HTR-8/SVneo (cell line): ENCODE data around the gene CREB3L4.

Source experiments
- DNase-seq: peaks from one replicate; pipeline ENCODE4 v3.0.0; 2011; ENCODE audit warnings: low spot score, mixed read lengths; ENCODE audit not compliant: insufficient read length
- FAIRE-seq: peaks from 2 replicates; lab custom pipeline; 2011; peaks lifted over from hg19 to GRCh38; lab: Jason Lieb, UNC

The CREB3L4 gene

DNA sequence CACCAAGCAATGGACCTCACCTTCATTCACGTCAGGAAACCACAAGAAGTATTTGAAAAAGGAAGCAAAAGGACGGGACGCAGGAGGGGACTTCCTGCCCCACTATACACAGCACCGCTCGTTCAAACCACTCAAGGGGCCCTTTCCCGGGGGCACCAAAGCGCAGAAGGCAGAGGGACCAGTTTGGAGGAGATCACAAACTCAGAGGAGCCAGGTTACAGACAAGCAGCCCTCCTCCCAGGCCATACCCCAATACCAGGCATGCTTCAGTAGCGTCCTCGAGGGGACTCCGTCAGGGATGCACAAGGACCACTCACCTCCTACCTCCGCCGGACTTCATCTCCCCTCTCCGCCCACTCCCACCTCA, 10.0 kb upstream of the CREB3L4 start:
- DNase-seq: no peak
- no peak for FAIRE-seq

DNA sequence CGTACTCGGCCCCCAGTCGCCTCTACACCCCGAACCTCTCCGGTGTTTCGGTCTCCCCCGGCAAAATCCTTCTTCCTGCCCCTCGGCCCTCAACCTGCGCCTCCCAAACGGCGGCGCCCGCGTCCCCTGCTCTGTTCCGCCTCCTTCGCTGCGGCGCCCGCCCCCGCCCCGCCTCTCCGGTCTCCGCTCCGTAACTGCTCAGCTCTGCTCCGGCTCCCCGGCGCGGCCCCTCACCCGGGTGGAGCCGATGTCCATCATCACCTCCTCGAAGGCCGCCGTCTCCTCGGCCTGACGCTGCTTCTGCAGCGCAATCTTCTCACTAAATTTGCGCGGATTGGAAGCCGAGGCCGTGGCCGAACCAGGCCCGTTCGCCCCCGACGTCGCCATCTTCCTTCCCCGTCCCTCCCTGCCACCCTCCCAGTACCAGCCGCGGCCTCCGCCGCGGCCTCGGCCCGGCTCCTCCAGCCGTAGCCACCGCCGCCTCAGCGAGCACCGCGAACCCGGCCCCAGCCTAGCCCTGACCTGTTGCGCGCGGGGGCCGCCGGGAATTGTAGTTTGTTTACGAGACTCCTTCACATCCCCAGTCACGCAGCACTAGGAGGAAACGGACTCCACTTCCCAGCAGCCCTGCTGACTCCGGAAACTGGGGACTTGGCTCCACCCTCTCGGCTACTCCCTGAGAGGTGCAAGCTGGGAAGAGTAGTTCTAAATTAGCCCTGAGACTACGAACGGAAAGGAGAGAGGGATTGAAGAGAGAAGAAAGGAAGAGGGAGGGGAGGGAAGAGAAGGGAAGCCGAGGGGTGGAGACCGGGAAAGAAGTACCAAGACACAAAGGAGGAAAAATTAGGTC, 9.4 kb upstream of the CREB3L4 start, which contains the start of gene CRTC2:
Gene CRTC2 (minus strand): TSS at position 502 of the 850 bp plus-strand sequence. CDS start 115 bp downstream, at position 387.
- peak; percentile 95 for DNase-seq
- peak; percentile 66 for FAIRE-seq

DNA sequence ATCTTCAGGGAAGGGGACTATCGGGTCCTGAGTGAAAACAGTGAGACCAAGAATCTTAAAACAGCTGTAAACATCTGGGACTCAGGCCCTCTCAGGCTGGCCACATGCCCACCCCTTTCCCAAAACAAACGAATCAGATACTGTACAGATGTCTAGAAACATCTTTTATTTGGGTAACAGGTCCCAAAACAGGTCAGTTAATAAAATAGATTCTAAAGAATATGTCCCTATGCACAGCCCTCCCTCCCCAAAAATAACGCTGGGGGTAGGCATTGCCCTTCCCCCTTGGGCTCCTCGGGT, 8.8 kb upstream of the CREB3L4 start:
- DNase-seq (no peak), FAIRE-seq (no peak)

DNA sequence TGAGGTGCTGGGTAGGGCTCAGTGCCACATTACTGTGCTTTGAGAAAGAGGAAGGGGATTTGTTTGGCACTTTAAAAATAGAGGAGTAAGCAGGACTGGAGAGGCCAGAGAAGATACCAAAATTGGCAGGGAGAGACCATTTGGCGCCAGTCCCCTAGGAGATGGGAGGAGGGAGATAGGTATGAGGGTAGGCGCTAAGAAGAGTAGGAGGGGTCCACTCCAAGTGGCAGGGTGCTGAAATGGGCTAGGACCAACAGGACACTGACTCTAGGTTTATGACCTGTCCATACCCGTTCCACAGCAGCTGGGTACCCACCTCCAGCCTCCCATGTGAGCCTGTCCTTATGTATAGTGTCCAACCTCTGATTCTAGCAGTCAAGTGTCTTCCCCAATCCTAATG, 8.2 kb upstream of the CREB3L4 start:
- FAIRE-seq: no peak
- DNase-seq: no peak

DNA sequence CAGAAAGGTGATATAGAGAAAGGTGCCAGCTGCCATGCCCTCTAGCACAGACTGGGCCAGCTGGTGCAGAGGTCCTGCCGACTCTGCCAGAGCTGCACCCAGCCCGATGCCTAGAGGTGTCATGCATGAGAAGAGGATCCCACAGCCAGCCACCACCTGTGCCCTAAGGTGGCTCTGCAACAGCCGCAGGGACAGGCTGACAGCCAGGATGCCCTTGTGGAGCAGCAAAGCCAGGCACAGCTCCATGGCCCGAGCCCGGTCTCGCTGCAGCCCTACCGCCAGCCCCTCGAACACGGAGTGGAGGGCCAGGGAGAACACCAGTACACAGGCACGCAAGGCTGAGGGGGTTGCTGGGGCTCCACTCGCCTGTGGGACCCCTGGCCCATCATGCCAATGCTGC, 7.5 kb upstream of the CREB3L4 start:
- DNase-seq (no peak), FAIRE-seq (no peak)

DNA sequence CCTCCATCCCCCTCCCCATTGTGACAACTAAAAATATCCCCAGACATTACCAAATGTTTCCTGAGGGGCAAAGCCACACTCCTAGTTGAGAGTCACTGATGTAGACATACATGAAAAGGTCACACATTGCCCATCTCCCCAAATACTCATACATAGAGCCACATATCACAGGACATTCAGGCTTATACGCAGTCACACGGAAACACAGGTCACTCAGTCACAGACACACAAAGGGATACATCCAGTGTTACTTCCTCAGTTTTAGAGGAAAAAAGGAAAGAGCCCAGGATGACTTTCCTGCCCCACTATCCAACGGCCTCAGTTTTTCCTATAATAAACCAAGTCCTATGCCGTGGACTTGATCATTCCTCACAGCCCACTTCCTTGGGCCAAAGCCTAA, 6.3 kb upstream of the CREB3L4 start:
- FAIRE-seq (no peak), DNase-seq (no peak)

DNA sequence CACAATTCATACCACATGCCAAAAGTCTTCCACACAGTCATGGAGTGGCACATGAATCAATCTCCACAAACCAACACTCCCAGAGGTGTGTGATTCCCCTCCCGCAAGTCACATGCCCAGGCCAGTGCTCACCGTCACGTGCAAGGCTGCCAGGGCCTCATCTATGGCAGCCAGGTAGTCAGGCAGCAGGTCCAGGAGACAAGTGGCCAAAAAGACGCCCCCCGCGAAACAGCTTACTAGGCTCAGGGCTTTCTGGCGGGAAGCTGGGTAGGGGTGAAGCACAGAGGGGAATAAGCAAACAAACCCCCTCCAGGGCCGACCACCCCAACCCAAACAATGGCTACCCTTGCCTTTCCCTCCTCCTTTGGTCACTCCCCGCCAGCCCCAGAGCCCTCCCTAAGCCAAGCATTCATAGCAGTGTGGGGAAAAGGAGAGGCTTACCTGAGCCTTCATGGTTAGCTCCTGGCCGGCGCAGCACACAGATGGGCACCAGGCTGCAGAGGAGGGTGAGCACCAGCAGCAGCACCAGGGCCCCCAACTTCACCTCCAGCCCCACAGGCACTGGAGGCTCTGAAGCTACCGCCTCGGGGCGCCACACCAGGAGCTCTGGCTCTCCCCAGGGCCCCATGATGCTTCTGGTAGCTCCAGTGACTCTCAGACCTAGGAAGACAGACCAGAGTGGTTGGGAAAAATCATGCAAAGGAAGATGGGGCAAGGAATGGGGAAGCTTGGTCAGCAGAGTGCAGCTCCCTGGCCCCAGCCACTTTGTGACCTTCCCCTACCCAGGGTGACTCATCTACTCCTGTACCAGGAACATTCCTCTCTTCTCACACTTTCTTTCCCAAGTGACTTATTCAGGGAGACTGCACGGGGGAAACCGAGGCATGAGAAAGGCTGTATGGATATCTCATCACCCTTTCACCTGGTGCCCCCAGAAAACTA, 5.3 kb upstream of the CREB3L4 start:
- FAIRE-seq: no peak
- no peak for DNase-seq

DNA sequence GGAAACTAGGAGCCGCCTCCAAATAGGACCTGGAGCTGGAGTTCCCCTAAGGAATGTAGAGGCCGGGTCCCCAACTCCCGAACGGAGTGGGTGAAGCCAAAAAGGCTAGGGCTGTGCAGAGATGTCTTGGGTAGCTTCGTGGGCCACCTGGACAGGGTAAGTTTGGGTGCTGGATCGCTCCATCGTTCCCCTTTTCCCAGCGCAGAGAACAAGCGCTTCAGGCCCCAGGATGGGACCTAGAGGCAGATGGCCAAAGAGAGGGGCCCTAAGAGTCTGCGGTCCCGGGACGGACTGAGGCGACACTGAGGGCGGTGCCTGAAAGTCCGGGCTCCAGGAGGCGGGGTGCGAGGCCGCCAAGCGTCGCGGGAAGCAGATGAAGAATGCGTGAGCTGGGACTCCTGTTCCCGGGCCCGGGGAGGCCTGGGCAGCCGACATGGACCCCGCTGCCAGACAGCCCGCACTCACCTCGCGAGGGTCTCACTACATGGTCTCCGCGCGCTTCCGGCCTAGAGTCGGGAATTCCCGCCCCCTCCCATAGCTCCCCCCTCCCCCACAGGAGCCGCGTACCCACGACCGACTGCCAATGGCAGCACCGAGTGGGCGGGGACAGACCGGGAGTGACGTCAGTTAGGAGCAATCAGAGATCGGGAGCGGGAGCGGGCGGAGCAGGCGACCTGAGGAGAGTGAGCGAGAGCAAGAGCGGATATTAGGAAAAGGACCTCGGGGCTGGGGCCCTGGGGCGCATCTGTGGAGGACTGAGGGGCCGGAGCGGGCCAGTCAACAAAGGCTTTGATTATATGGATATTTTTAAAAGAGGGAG, 4.5 kb upstream of the CREB3L4 start, which contains the start of gene SLC39A1:
Gene SLC39A1 (minus strand): TSS at position 508 of the 820 bp plus-strand sequence. CDS start 822 bp downstream, outside the sequence.
- FAIRE-seq: peak; percentile 79

DNA sequence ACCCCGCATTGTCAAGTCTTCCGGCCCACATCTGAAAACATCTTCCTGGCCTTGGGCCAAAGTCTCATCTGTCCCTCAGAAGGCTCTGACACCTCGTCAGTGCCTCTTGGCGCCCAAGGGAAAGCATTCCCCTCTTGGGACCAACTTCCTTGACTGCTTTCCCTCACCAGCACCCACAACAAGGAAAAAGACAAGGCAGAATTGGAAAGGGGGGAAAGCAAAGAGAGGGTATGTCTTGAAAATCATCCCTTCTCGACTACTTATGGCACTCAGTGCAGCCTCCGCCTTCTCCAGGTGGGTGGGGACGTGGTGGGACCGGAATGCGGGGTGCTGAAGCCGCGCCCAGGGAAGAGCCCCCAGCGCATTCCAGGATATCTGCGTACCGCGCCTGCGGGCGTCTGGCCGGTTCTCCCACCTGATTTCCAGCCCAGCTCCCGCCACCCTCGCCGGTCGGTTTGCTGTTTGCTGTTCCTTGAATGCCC, 3.8 kb upstream of the CREB3L4 start:
- no peak for FAIRE-seq
- peak; percentile 58 for DNase-seq

More for the DNA sequence above, 4.5 kb upstream of the CREB3L4 start, which contains the start of gene SLC39A1:
- peak; percentile 89 for DNase-seq

DNA sequence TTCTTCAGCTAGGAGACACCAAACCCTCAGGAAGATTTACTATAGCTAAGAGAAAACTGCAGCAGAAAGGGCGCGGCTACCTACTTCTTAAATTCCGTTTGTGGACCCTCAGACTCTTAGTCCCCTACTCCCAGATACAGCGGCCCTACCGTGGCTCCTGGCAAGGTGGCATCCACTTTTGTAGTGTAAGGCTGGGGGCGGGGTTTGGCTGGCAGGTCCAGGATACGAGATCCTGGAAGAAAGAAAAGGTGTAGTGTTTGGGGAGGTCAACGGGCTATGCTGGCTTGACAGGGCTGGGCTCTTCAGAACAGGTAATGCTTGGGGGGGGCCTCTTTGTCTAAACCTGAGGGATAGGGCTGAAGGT, 280 bp downstream of the CREB3L4 start:
- DNase-seq: no peak
- FAIRE-seq: no peak

DNA sequence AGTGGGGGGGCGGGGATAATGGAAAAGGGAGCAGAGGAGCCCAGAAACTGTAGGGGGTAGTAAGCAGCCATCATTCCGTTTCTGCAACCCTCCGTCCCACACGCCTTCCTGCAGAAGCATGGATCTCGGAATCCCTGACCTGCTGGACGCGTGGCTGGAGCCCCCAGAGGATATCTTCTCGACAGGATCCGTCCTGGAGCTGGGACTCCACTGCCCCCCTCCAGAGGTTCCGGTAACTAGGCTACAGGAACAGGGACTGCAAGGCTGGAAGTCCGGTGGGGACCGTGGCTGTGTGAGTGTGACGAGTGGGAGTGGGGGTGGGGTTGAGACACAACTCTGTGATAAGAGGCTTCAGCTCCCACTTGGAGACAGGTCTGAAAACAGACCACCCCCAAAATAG, 706 bp downstream of the CREB3L4 start:
- DNase-seq (no peak), FAIRE-seq (no peak)

DNA sequence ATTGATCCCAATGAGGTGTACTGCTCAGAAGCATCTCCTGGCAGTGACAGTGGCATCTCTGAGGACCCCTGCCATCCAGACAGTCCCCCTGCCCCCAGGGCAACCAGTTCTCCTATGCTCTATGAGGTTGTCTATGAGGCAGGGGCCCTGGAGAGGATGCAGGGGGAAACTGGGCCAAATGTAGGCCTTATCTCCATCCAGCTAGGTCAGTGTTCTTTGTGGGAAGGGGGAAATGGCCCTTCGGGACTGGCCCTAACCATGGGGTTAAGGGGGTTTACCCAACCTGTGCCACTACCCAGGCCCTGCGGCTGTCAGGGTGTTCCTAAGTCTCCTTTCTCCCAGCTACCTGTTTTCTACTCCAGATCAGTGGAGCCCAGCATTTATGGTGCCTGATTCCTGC, 1.3 kb downstream of the CREB3L4 start:
- no peak for DNase-seq
- no peak for FAIRE-seq

DNA sequence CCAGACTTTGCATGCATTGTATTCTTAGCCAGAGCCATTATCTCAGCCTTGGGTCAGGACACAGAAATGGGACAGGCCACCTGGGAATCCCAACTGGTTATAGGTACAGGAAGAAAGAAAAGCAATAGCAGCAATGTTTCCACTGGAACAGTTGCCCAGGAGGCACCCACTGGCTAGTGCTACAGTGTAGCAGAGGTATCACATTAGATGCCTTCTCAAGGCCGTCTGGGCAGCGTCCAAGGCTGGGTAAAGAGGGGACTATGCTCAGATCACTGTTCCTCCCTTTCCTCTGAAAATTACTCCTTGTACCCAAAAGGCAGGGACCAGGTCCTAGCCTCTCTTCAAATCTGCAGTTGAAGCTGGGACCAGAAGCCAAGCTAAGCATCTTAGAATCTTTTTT, 2.6 kb downstream of the CREB3L4 start:
- FAIRE-seq (no peak), DNase-seq (no peak)

DNA sequence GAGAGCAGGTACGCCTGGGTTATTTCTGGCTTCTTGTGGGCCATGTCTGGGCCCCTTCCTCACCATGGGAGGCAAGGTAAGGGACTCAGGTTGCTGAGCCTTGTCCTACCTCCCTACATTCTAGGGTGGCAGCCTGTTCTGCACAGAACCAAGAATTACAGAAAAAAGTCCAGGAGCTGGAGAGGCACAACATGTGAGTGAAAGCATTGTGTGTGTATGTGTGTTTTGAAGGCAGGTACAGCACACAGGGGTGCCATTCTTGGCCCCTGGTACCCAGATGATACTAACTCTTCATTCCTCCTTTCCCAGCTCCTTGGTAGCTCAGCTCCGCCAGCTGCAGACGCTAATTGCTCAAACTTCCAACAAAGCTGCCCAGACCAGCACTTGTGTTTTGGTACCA, 5.4 kb downstream of the CREB3L4 start:
- DNase-seq (no peak), FAIRE-seq (no peak)

DNA sequence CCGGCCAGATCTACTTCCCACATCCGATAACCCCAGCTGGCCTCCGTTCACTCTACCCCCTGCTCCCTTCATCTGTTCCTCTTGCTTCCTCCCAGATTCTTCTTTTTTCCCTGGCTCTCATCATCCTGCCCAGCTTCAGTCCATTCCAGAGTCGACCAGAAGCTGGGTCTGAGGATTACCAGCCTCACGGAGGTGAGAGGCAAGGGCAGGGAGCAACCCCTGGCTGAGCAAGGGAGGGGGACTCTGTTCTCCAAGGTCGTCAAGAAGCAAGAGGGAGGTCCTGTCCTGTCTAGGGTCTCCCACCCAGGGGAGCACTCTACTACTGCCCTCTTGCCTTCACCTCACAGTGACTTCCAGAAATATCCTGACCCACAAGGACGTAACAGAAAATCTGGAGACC, 5.8 kb downstream of the CREB3L4 start:
- FAIRE-seq: no peak
- DNase-seq: no peak

DNA sequence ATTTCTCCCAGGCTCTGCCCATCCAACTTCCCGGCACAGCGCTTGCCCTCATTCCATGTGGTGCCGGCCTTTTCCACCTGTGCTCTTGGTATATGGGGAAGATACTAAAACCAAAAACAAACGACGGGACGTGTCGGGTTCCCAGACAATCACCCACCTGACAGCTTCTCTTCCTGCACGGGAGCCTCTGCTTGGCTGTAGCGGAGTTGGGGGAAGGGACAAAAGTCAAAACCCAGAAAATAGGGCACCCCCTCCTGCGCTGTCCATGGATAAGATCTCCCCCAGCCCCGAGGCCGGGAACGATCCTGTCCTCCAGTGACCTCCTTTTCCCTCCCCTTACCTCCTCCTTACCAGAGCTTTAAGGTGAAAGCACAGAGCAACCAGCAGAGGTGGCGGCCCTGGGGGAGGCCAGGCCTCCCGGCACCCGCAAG, 9.1 kb downstream of the CREB3L4 start:
- FAIRE-seq (no peak), DNase-seq (no peak)

DNA sequence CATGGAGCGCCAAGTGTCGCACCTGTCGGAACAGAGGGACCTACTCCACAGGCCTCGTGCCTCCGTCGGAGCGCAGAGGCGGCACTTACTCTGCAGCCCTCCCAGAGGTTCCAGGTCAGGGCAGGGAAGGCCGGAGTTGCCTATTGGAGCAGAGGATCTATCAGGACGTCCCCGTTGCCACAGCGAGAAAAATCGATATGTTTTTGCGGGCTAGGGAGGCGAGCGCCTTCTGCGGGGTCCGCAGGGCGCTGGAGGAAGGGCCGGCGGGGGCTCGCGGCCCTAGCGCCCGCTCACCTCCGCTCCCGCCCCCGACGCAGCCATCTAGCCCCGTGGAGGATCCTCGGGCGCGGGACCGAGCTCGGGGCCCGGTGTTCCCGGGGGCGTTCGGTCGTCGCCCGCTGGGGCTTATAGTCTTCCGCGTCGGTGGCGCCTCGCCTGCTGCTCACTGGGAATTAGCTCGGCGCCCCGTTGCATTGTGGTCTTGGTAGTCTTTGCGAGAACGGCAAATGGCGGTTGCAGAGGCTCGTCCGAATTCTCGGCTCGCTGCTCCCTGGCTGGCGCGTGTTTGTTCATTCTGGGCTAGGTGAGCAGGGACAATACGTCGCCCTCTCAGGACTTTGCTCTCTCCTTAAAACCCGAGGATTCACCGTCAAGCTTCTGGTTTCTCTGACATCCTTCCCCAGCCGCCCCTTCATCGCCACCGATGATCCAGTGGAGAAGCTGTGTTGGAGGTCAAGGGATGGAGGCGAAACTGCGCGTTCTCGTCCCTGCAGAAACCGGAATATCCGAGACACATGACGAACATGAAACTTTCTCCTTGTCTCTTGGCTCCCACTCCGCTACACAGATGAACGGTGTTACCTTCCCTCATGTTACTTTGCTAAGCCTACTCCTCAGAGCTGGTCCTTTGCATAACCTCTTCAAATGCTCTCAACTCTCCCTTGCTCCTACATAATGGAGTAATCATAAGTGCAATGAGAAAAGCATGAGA, 9.8 kb downstream of the CREB3L4 start, which contains the start of gene JTB:
Gene JTB (minus strand): TSS at position 425 of the 991 bp plus-strand sequence. CDS start 422 bp downstream, at position 3.
- peak; percentile 69 for DNase-seq
- FAIRE-seq: no peak

DNA sequence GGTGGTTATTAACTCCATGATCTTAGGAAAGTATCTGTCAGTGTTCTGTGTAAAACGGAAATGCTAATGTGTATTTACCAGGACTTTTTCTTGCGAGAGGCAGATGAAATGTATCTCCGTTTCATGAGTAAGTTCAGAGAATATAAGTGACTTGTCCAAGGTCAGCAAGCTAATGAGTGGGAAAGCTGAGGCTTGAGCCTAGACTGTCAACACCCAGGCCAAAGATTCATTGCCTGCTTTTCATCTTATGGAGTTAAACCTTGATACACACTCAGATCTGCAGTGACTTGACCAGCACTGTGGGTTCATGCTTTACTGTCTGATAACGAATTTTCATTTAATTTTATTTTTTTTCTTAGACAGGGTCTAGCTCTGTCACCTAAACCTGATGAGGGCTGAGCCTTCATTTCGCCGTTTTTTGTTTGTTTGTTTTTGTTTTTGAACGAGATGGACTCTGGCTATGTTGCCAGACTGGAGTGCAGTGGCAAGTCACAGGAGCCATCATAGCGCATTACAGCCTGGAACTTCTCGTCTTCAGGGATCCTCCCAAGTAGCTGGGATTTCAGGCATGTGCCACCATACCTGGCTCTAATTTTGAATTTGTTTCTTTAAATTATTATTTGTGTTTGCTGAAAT, 10.7 kb downstream of the CREB3L4 start:
- DNase-seq (no peak), FAIRE-seq (no peak)
